Heart left ventricle (tissue), 16 donors: ENCODE data around the gene DDX25. TPM values are rescaled to one million over a fixed set of nuclear protein-coding genes. Genes with fewer than 3 reads are reported as not detected.

Experiments
- ATAC-seq, 4 donors: fragments of 200-7000 bp; cut with Tn5 transposase; one replicate each; pipeline ENCODE4 v1.9.1; 2020 to 2022; ENCODE audit warnings: moderate library complexity in 4 of 4, mild to moderate bottlenecking in 3 of 4, moderate number of reproducible peaks in 1 of 4
- DNase-seq, 5 donors: peaks; one replicate each; pipeline ENCODE4 v3.0.0-alpha.2; 2020
- H3K27ac ChIP-seq, 12 donors: fragments of 200-600 bp; sonication (generic) in 4 of 12; one replicate each; pipeline versions ENCODE4 v1.5.0 to v1.8.0; 2016 to 2022; ENCODE audit warnings: mild to moderate bottlenecking in 2 of 12
- H3K27me3 ChIP-seq, 9 donors: fragments of 200-600 bp; sonication (generic) in 2 of 9; one replicate each; pipeline versions ENCODE4 v1.5.1 to v1.8.0; 2016 to 2022; ENCODE audit warnings: mild to moderate bottlenecking in 3 of 9
- H3K36me3 ChIP-seq, 9 donors: fragments of 200-600 bp; sonication (generic) in 2 of 9; one replicate each; pipeline versions ENCODE4 v1.5.0 to v1.8.0; 2018 to 2022; ENCODE audit warnings: mild to moderate bottlenecking in 2 of 9
- H3K4me1 ChIP-seq, 12 donors: fragments of 200-600 bp; sonication (generic) in 4 of 12; one replicate each; pipeline versions ENCODE4 v1.5.0 to v1.8.0; 2016 to 2022; ENCODE audit warnings: mild to moderate bottlenecking in 3 of 12
- H3K4me3 ChIP-seq, 12 donors: fragments of 200-600 bp; sonication (generic) in 4 of 12; one replicate each; pipeline versions ENCODE4 v1.5.0 to v1.8.0; 2017 to 2022; ENCODE audit warnings: mild to moderate bottlenecking in 9 of 12, moderate library complexity in 4 of 12
- H3K9me3 ChIP-seq, 12 donors: fragments of 200-600 bp; sonication (generic) in 4 of 12; one replicate each; pipeline versions ENCODE4 v1.5.0 to v1.8.0; 2016 to 2022; ENCODE audit warnings: mild to moderate bottlenecking in 1 of 12
- CTCF ChIP-seq, 12 donors: fragments of 200-600 bp; sonication (generic) in 4 of 12; IDR thresholded peaks; one replicate each; pipeline versions ENCODE4 v1.5.0 to v1.8.0; 2018 to 2022; ENCODE audit warnings: antibody characterized with exemption in 12 of 12, mild to moderate bottlenecking in 5 of 12
- POLR2A ChIP-seq, 2 donors: fragments of 450-650 bp; IDR thresholded peaks; one replicate each; pipeline ENCODE4 v1.6.1; 2017; ENCODE audit warnings: antibody characterized with exemption in 2 of 2, mild to moderate bottlenecking in 2 of 2, moderate library complexity in 2 of 2
- WGBS, 4 donors: extraction: QIAGEN DNeasy Blood & Tissue Kit in 2 of 4; methylation state at CpG; one replicate each; pipeline versions ENCODE4 v1.1.5 to v1.1.7; 2013 to 2018; 5-methylcytosine and 5-hydroxymethylcytosine counted together
- intact Hi-C, 10 donors: fragments of 100-400 bp; cut with DNase I; formaldehyde crosslinking; loops; one replicate each; pipeline versions ENCODE4 v1.11.1 to v1.14.2; 2022
- polyA plus RNA-seq, 2 donors: library from polyadenylated mRNA; stranded (reverse); fragments of 200-250 nt; gene quantifications; one replicate each; pipeline ENCODE4 v1.2.3, GENCODE V29; 2013
- total RNA-seq, 9 donors: library from RNA; depleted of rRNA in 2 of 9; stranded (reverse); fragments of >200 nt in 2 of 9; fragmentation: NEBNext Ultra II Directional in 3 of 9; extraction: Animal tissue kit (Norgen Biotek cat#: 25700) in 3 of 9; gene quantifications; one replicate each; pipeline versions ENCODE4 v1.1.0 to v1.2.4, GENCODE V29; 2016 to 2023
- donor health status: ischemic (EF 13 %, LVEDD 7.1; RV severe dilation, severe dysfunction).
- donor health status: healthy with polysubstance abuse.
- donor health status: DM: no; HTN: yes; CAD: no.
- donor health status: DM: no; HTN: no; CAD: no.
- donor health status: ischemic (EF 25% LVEDD 6.9; RV normal size, moderate dysfunction).
- donor health status: ischemic (EF 25% LVEDD 5.7; RV mildly dilated, moderate dysfunction).
- donor health status: healthy.
- donor health status: DM: yes; HTN: yes; CAD: no.
- donor health status: ischemic (EF 35%, LVEDD 5.7; RV mildly dilated, moderate dysfunction).
- donor health status: nonischemic (EF 11% LVEDD 7.7; RV severe dilation, severe dysfunction).
- donor health status: DM: yes; HTN: yes; CAD: no.
- donor health status: PGD.
- donor health status: ischemic (EF 29% LVEDD 5.4; RV normal size, mild dysfunction).
- donor health status: nonischemic (EF 23%, LVEDD 6.1; RV moderate dilation, normal function).

DDX25 gene
- total and polyA plus RNA-seq, 11 donors, result not detected

- DNase-seq (no peak), ATAC-seq (no peak)
- no peaks in the 10 kb centered on the region for H3K9me3 ChIP-seq
- H3K4me1 ChIP-seq, result peaks cover 0 to 32% (median 11%) of the 10 kb centered on the region in 12 donors
- H3K4me3 ChIP-seq, result no peak overlapping the region
- H3K27ac ChIP-seq, result no peak overlapping the region
- no peaks in the 10 kb centered on the region for H3K36me3 ChIP-seq
- intact Hi-C loops, result no loop called here
- 89 to 92% (median 90%) methylated on average over 5 of the region's 5 CpGs for WGBS, 4 donors
- no peaks in the 10 kb centered on the region for H3K27me3 ChIP-seq
- no peak for TF ChIP-seq POLR2A (IDR thresholded peaks at IDR 0.05)
- no peak for TF ChIP-seq CTCF (IDR thresholded peaks at IDR 0.05)
These were observed 34.1 kb downstream of the DDX25 start for GRCh38 chr11:125938418-125938817.

- no peak for DNase-seq
- Histone ChIP-seq H3K27ac (no peak overlapping the region), H3K27me3 (no peaks in the 10 kb centered on the region), H3K4me3 (no peak overlapping the region), H3K36me3 (no peaks in the 10 kb centered on the region), H3K9me3 (no peaks in the 10 kb centered on the region), H3K4me1 (peaks cover 0 to 32% (median 11%) of the 10 kb centered on the region in 12 donors)
- WGBS, 4 donors, result 31 to 61% (median 48%) methylated on average over 4 of the region's 4 CpGs
- no peak for TF ChIP-seq POLR2A (IDR thresholded peaks at IDR 0.05)
- no peak for TF ChIP-seq CTCF (IDR thresholded peaks at IDR 0.05)
- peak in 1 of 4 donors; percentile 40 for ATAC-seq
- intact Hi-C loops, result no loop called here
These were observed 34.8 kb downstream of the DDX25 start for GRCh38 chr11:125939081-125939521.

GRCh38 chr11:125940145-125940544 lies 35.8 kb downstream of the DDX25 start:
- TF ChIP-seq POLR2A (IDR thresholded peaks at IDR 0.05) (no peak), CTCF (IDR thresholded peaks at IDR 0.05) (no peak)
- Histone ChIP-seq H3K4me3 (no peak overlapping the region), H3K27ac (no peak overlapping the region), H3K4me1 (peaks cover 0 to 32% (median 11%) of the 10 kb centered on the region in 12 donors), H3K36me3 (no peaks in the 10 kb centered on the region), H3K9me3 (no peaks in the 10 kb centered on the region), H3K27me3 (no peaks in the 10 kb centered on the region)
- intact Hi-C loops, result loop anchor here in 6 of 10 donors (5.0 to 10.0 kb wide), 3 partner anchors 115 to 252 kb away; partner anchors contain the start of gene CDON (in 1 of the 6)
- DNase-seq, result no peak
- no peak for ATAC-seq
- 96 to 97% (median 97%) methylated on average over 4 of the region's 4 CpGs for WGBS, 4 donors

GRCh38 chr11:125941267-125941618 lies 36.9 kb downstream of the DDX25 start:
- H3K27ac ChIP-seq, result peak overlapping the region in 7 of 12 donors; percentile 37 to 68 (median 65)
- intact Hi-C loops, result loop anchor here in 6 of 10 donors (5.0 to 10.0 kb wide), 3 partner anchors 114 to 251 kb away; partner anchors contain the start of gene CDON (in 1 of the 6)
- H3K9me3 ChIP-seq, result no peaks in the 10 kb centered on the region
- TF ChIP-seq POLR2A (IDR thresholded peaks at IDR 0.05) (no peak), CTCF (IDR thresholded peaks at IDR 0.05) (no peak)
- H3K4me3 ChIP-seq, result no peak overlapping the region
- H3K4me1 ChIP-seq, result peaks cover 0 to 32% (median 11%) of the 10 kb centered on the region in 12 donors
- WGBS, 4 donors, result 50 to 68% (median 60%) methylated on average over 4 of the region's 4 CpGs
- H3K27me3 ChIP-seq, result no peaks in the 10 kb centered on the region
- peak in 2 of 4 donors; percentile 6 to 38 for ATAC-seq
- DNase-seq, result no peak
- H3K36me3 ChIP-seq, result no peaks in the 10 kb centered on the region
